ENCODE measurements around the gene ANGPTL5.
"Not testable (repeated sequence)": the region's sequence is repeated elsewhere in the genome, so short reads cannot be mapped to it uniquely, and the experiment has no call there.

Gene ANGPTL5

GRCh38 chr11:101881586-101881985 lies 34.7 kb downstream of the ANGPTL5 start:
- DNase-seq: no peak

GRCh38 chr11:101880222-101880621 lies 36.1 kb downstream of the ANGPTL5 start:
- no peak for DNase-seq

DNA sequence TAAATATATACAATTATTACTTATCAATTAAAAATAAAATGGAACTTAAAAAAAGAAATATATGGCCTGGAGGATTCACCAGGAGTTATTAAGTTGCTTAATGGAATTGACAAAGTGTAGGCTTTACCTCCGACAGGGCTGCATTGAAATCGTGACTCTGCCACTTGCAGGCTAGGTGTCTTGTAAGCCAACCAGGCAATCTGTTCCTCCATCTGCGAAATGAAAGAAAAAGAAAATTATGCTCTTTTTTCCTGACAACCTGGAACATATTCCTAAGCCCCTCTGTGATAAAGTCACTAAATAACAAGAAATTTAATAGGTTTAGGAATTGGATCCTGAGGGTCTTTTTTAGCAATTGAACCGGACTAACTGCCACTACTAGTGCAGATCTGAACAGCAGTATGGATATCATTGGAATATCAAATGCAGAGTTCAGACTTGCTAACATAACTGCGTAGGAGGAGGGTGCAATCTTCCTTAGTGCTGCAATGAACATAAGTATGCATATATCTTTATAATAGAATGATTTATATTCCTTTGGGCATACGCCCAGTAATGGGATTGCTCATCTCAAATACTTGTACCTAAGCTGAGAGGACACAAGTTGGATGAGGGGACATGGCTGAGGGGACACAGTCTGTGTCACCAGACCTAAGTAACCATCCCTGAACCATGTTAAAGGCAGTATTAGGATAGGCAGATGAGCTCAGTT lies 44.0 kb downstream of the ANGPTL5 start:
- DNase-seq: no peak

GRCh38 chr11:101870510-101870909 lies 45.8 kb downstream of the ANGPTL5 start:
- DNase-seq: no peak

- DNase-seq: no peak
Measured at GRCh38 chr11:101867951-101868350, 48.4 kb downstream of the ANGPTL5 start.

DNA sequence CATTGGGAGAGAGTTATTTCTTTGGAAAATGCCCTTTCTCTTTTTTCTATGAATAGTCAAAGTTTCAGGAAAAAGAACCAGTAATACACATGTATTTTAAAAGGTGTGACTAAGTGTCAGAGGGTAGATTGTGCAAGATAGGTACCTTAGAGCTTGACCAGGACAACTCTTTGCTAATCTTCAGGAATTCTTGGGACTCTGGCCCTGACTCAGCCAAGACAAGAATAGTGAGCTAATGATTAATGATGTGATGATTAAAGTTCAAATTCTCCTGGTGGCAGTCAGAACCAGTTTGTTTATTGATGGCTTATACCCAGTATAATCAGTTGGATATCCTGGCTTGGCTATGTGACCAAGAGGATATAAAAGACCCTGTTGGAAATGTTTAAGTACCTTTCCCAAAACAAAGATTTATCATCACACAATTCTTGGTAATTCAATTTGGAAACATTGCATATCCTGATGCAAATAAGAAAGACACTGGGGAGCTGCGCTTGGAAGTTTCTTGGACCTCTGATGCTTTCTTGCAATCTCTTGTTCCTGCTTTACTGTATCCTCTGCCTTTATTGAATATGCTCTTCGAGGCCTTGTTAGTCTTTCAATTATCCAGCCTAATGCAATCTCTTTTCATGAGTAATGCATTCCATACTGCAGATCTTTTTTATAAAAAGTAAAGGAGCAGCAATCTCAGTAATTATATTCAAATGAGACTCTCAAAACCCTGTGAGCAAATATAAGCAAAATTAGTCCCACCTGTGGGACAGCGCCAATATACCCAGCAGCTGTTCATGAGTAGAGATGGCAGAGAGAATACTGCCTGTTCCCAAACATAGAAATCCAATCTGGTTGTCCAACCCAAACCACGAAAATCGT lies 49.5 kb downstream of the ANGPTL5 start:
- no peak for DNase-seq

DNA sequence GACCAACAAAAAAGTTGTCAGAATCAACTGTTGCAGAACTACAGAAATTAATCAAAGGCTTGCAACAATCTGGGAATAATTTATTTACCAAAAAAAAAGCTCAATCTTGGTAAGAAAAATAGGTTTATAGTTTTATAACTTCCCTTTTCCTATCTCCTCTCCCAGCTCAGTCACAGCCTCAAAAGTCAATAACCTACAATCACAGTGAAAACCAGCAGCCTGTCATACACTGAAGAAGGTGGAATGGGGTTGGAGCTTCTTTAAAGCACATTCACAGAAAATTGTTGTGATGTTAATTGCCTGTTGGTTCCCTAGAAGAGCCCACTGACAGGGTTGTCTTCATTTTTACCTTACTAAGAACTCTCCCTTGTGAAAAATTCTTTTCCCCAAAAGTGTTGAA lies 52.2 kb downstream of the ANGPTL5 start:
- no peak for DNase-seq

DNA sequence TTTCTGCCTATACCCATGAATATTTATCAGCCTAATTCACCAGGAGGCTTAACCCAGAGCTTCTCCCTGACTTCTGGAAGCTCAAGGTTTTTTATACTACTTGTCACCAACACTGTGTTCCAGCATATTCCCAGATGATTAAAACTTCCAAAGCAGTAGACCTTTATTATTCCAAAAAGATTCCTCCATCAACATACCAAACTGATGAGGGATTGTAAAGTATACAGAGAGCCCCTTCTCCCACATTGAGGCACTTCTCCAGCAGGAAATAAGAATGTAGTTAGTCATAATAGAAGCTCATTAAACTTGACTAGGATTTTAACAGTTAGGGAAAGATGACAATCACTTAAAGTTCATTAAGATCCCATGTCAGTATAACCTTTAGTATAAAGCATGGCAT lies 53.0 kb downstream of the ANGPTL5 start:
- no peak for DNase-seq

DNA sequence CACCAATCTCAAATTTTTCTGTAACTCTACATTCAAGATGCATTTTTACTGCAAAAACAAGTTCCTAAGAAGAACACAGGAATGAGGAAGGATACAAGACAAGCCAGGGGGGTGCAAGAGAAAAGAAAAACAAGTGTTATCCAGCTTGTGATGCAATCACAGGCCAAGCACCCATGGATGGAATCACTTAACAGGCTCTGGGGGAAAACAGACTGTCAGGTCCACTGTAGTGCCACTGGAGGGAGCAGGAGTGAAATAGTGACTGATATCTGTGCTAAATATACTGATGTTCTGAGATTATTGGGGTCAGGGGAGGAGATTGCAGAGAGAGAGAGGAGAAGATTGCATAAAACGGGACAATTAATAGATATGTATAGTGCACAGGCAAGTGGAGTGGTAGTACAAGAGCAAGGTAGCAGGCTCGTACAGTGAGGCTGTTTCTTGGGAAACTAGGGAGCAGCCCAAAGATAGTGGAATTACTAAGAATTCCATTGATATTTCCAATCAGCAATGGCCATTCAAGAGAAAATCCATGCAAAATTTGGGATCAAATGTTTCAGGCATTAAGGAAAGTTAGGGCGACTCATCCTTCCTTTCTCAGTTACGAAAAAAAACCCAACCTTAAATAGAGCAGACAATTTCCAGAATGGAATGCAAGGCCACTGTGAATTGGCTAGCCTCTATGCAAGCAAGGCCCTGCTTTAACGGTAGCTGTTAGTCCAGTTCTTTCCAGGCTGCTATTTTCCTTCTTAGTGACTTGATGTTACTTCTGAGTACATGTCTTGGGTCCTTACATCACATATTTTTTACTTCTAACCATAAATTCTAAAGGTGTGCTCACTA lies 53.7 kb downstream of the ANGPTL5 start:
- peak; percentile 17 for DNase-seq

- DNase-seq: peak; percentile 56
Measured at GRCh38 chr11:101860696-101861427, 55.5 kb downstream of the ANGPTL5 start.

DNA sequence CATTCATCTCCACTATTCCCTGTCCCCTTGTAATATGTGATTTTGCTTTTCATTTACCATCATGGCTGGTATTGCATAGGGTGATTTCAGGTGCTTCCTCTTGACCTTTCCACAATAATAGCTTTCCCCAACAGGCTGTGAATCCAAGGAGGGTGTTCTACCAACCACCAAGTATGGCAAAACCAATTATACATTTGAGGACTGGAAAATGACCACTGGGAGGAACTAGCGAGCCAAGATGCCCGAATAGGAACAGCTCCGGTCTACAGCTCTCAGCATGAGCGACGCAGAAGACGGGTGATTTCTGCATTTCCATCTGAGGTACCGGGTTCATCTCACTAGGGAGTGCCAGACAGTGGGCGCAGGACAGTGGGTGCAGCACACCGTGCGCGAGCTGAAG lies 64.1 kb downstream of the ANGPTL5 start:
- DNase-seq: not testable (repeated sequence)

GRCh38 chr11:101848262-101848661 lies 68.1 kb downstream of the ANGPTL5 start:
- DNase-seq: no peak

DNA sequence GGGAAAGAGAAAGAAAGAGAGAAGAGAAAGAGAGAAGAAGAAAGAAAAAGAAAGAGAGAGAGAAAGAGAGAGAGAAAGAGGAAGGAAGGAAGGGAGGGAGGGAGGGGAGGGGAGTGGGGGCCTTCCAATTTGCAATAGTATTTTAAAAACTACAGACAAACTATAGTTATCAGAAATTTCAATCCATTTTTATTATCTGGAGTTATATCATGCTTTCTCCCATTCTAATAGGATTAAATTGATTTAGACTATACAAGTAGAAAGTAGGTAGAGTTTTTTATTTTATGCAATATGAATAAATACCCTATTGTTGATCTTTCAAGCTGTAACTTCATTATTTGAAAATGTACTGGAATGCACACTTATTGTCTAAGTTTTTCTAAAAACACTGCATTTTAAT lies 71.7 kb downstream of the ANGPTL5 start:
- DNase-seq: no peak

DNA sequence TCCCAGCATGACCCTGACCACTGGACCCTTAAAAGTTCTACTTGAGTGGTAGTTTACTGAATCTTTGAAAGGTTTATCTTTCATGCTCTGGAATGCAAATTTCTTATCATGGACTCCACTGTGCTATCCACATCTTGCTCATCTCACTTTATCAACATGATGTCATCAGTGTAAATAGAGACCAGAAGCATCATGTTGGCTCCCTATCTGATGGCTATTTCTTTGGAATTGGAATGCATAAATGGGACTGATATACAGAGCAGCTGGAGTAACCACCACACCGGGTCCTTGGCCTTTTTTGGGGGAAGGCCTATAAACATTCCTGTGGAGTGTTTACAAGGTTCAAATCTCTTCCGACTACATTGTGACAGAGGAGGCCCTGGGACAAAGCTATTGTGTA lies 75.6 kb downstream of the ANGPTL5 start:
- DNase-seq: no peak

All from retina (tissue), 1 donor.